Measurements from ENCODE around the gene ARVCF. TPM values are rescaled to one million over a fixed set of nuclear protein-coding genes. Genes with fewer than 3 reads are reported as not detected.
A peak's percentile ranks its signal among the peaks of the same experiment; 100 is the strongest.
"Not testable (repeated sequence)": the region's sequence is repeated elsewhere in the genome, so short reads cannot be mapped to it uniquely, and the experiment has no call there.

The ARVCF gene
- total RNA-seq, 2 experiments from 2014 or later, result 1.5 to 1.6 TPM

DNA sequence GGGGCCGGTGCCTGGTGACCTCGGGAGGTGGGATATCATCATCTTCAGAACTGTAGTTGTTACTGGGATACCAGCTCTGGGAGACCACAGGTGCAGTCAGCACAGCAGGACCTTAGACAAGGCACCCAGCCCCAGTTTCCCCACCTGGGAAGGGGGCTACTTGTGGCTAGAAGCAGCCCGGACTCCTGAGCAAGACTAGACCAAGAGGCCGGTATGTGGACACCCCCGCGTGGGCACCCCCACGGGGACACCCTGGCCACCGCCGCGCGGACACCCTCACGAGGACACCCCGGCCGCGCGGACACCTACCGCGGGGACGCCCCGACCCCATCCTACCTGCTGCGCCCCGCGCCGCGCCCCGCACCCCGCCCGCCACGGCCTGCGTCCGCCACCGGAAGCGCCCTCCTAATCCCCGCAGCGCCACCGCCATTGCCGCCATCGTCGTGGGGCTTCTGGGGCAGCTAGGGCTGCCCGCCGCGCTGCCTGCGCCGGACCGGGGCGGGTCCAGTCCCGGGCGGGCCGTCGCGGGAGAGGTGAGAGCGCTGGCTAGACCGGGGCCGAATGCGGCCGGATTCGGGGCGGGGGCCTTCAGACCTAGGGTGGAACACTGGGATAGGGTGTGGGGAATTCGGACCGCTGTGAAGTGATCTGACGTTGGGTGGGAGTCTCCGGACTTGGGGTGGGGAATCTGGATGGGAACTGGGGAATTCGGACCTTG is 75.1 kb downstream of the ARVCF start, which contains the start of the genes COMT and TXNRD2:
Gene COMT, plus strand, starts transcription at position 408 of the 718 bp plus-strand sequence. CDS start 20,755 bp downstream, outside the sequence.
Gene TXNRD2, minus strand, starts transcription at position 454 of the 718 bp plus-strand sequence. Its CDS starts 15 bp downstream, at position 439.
- POLR2A ChIA-PET, result interaction anchor here (0.6 to 2.2 kb wide), 7 partner anchors 10 to 176 kb away, joined by 3 to 12 read pairs (median 6); partner anchors contain the start of genes GNB1L, RTL10 and TRMT2A

DNA sequence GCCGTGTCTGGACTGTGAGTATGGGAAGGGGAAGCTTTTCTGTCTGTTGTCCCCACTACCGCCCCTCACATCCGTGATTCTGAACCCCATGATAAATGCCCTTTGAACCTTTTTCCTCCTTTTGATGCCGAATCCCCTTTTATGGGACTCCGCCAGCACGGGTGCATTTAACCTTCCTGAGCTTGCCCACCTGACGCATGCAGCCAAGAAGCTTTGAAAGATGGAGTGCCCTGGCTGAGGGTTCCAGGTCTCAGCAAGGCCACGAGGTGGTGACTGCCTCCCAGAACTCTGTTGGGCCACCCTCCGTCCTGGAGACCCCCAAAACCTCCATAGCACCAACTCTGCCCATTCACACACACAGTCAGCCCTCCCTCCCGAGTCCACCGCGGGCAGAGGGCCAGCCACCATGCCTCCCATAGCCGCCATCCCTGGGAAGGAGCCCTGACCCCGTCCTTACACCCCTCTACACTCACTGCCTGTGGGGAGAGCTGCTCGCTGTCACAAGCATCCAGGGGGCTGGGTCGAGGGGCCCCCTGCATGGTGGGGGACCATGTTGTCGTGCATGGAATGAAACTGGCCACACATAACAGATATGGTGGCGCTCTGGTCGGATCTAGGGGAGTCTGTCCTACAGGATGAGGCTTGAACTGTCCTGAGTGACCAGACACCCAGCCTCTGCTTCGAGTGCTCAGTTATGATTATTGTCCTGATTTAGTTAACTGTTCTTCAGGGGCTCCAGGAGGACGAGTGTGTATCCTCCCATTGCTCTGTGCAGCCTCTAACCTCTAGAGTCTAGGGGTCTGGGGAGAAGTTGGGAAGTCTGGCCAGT is 75.9 kb downstream of the ARVCF start:
- POLR2A ChIA-PET, result interaction anchor here (0.6 to 2.2 kb wide), 7 partner anchors 9 to 177 kb away, joined by 3 to 12 read pairs (median 6); partner anchors contain the start of genes GNB1L, RTL10 and TRMT2A
- peak overlapping the region; percentile 90 for H3K27ac Mint-ChIP-seq
- peaks cover 23% of the 10 kb centered on the region for H3K4me1 Mint-ChIP-seq
- peak overlapping the region; percentile 94 for H3K4me3 Mint-ChIP-seq
- H3K9me3 Mint-ChIP-seq, result peaks cover 4% of the 10 kb centered on the region
- H3K27me3 Mint-ChIP-seq, result no peaks in the 10 kb centered on the region
- ATAC-seq (ENCODE audit: low read depth) (peak; percentile 10), DNase-seq (no peak)
- peaks cover 16% of the 10 kb centered on the region for H3K36me3 Mint-ChIP-seq

More for the DNA sequence above, 75.1 kb downstream of the ARVCF start, which contains the start of the genes COMT and TXNRD2:
- H3K36me3 Mint-ChIP-seq, result peaks cover 9% of the 10 kb centered on the region
- DNase-seq (peak; percentile 86), ATAC-seq (ENCODE audit: low read depth) (peak; percentile 88)
- H3K9me3 Mint-ChIP-seq, result peaks cover under 1% of the 10 kb centered on the region
- peaks cover 23% of the 10 kb centered on the region for H3K4me1 Mint-ChIP-seq
- H3K27ac Mint-ChIP-seq, result peak within 1 kb of the TSS; percentile 95
- H3K27me3 Mint-ChIP-seq, result no peaks in the 10 kb centered on the region
- peak within 1 kb of the TSS; percentile 94 for H3K4me3 Mint-ChIP-seq

- Mint-ChIP-seq H3K4me1 (peaks cover 14% of the 10 kb centered on the region), H3K9me3 (peaks cover 10% of the 10 kb centered on the region), H3K4me3 (no peak overlapping the region), H3K27ac (no peak overlapping the region), H3K27me3 (no peaks in the 10 kb centered on the region), H3K36me3 (peaks cover 18% of the 10 kb centered on the region)
- POLR2A ChIA-PET, result no interaction called here
- no peak for DNase-seq
- ATAC-seq (ENCODE audit: low read depth), result no peak
Measured at GRCh38 chr22:19937616-19938473, 78.8 kb downstream of the ARVCF start.

DNA sequence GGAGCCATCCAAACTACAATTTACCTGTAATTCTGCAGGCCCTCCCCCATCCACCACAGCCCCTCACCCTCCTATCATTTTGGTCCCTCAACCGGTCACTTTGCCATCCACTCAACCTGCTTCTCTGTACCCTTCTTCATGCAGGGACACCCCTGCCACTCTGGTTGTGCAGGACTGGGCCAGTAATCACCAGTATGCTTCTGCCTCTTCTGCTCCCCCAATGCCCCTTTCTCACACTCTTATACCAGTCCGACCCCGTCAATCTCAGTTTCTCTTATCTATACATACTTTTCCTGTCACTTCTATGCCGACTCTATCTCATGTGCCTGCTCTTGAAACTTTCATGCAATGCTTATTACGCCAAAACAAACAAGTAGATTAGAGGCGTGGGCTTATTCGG is 80.1 kb downstream of the ARVCF start:
- DNase-seq, result no peak
- Mint-ChIP-seq H3K9me3 (peaks cover 10% of the 10 kb centered on the region), H3K27ac (peak overlapping the region; percentile 40), H3K27me3 (no peaks in the 10 kb centered on the region), H3K4me3 (no peak overlapping the region), H3K36me3 (peaks cover 18% of the 10 kb centered on the region), H3K4me1 (peaks cover 10% of the 10 kb centered on the region)
- ATAC-seq (ENCODE audit: low read depth), result no peak
- POLR2A ChIA-PET, result no interaction called here

GRCh38 chr22:19935123-19935718 is 81.4 kb downstream of the ARVCF start:
- ATAC-seq (ENCODE audit: low read depth); H3K27ac Mint-ChIP-seq; H3K27me3 Mint-ChIP-seq; POLR2A ChIA-PET; DNase-seq; H3K4me3 Mint-ChIP-seq; H3K4me1 Mint-ChIP-seq: not testable (repeated sequence)
- H3K36me3 Mint-ChIP-seq, result peaks cover 18% of the 10 kb centered on the region
- H3K9me3 Mint-ChIP-seq, result peaks cover 10% of the 10 kb centered on the region

- Mint-ChIP-seq H3K27ac (no peak overlapping the region), H3K4me3 (no peak overlapping the region), H3K36me3 (peaks cover 18% of the 10 kb centered on the region), H3K27me3 (no peaks in the 10 kb centered on the region), H3K9me3 (peaks cover 10% of the 10 kb centered on the region), H3K4me1 (peaks cover 2% of the 10 kb centered on the region)
- DNase-seq, result no peak
- ATAC-seq (ENCODE audit: low read depth), result no peak
- POLR2A ChIA-PET, result interaction anchor here (0.5 kb wide), 1 partner anchor 85 kb away, joined by 3 read pairs; no protein-coding TSS in a partner anchor
Measured at GRCh38 chr22:19933341-19934241, 83.0 kb downstream of the ARVCF start.

GRCh38 chr22:19932367-19933206 is 84.0 kb downstream of the ARVCF start:
- DNase-seq, result no peak
- Mint-ChIP-seq H3K4me1 (no peaks in the 10 kb centered on the region), H3K4me3 (no peak overlapping the region), H3K27me3 (no peaks in the 10 kb centered on the region), H3K27ac (no peak overlapping the region), H3K36me3 (peaks cover 18% of the 10 kb centered on the region), H3K9me3 (peaks cover 10% of the 10 kb centered on the region)
- POLR2A ChIA-PET, result interaction anchor here (0.8 kb wide), 1 partner anchor 8 kb away, joined by 3 read pairs; no protein-coding TSS in a partner anchor
- no peak for ATAC-seq (ENCODE audit: low read depth)

GRCh38 chr22:19931514-19931913 is 85.1 kb downstream of the ARVCF start:
- Mint-ChIP-seq H3K4me3 (no peak overlapping the region), H3K36me3 (peaks cover 12% of the 10 kb centered on the region), H3K4me1 (no peaks in the 10 kb centered on the region), H3K9me3 (peaks cover 10% of the 10 kb centered on the region), H3K27me3 (no peaks in the 10 kb centered on the region), H3K27ac (no peak overlapping the region)
- ATAC-seq (ENCODE audit: low read depth) (no peak), DNase-seq (no peak)
- POLR2A ChIA-PET, result interaction anchor here (0.8 kb wide), 1 partner anchor 10 kb away, joined by 3 read pairs; no protein-coding TSS in a partner anchor

DNA sequence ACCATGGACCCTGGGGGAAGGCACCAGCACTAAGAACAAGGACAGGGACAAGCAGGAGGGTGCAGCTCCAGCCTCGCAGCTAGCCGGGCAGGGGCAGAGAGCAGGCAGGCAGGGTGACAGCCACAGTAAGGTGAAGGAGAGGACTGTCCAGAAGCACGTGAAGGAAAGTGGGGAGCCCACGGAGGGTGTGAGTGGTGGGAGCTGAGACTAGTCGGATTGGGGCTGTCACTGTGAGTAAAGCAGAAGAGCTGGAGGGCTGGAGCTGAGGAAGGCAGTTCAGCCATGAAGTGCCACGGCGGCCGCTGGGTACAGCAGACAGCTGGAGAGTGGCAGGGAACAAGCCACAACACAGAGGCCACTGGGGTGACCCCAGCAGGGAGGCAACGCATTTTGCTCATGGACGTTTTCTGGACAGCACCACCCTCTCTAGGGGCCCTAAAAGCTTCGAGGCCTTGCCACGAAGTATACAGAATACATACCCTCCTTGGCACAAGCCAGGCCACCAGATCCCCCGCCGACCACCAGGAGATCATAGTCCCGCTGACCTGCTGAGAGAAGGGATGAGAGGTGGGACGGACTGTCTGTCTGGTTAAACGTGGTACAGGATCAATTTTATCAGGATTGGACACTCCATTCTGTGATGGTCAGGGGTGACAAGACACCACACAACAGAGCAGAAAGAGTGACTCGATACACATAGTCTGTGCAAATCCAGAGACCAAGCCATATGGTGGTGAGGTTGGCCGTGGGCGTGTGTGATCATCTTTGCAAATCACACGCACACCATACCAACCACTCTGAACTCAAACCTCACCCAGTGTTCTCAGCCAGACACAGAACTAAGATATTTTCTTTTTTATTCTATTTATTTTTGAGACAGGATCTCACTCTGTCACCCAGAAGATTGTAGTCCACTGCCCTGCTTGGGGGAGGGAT is 85.8 kb downstream of the ARVCF start:
- Mint-ChIP-seq H3K4me3 (no peak overlapping the region), H3K9me3 (peaks cover 6% of the 10 kb centered on the region), H3K36me3 (peaks cover 7% of the 10 kb centered on the region), H3K27me3 (no peaks in the 10 kb centered on the region), H3K4me1 (no peaks in the 10 kb centered on the region), H3K27ac (peak overlapping the region; percentile 3)
- DNase-seq (no peak), ATAC-seq (ENCODE audit: low read depth) (no peak)
- POLR2A ChIA-PET, result interaction anchor here (1.2 kb wide), 1 partner anchor 13 kb away, joined by 3 read pairs; no protein-coding TSS in a partner anchor

Data from activated naive CD8-positive, alpha-beta T cell treated with anti-CD3 and anti-CD28 coated beads, Interleukin-2, amount 10 ng/mL, durations not matched to agents 7 days and 5 days (primary cell).